COLO668 (cell line): ENCODE measurements around the gene ZNF330.

Experiments
- DNase-seq: peaks from one replicate; lab custom pipeline; 2025; ENCODE audit not compliant: unreplicated experiment; lab: John Stamatoyannopoulos, UW

The ZNF330 gene

GRCh38 chr4:141229408-141230101 is 8.9 kb downstream of the ZNF330 start:
- no peak for DNase-seq

GRCh38 chr4:141233673-141234072 is 13.0 kb downstream of the ZNF330 start:
- DNase-seq: no peak

- no peak for DNase-seq
Observed at GRCh38 chr4:141238186-141238585, 17.5 kb downstream of the ZNF330 start.

GRCh38 chr4:141240259-141240658 is 19.6 kb downstream of the ZNF330 start:
- no peak for DNase-seq

GRCh38 chr4:141240671-141241070 is 20.0 kb downstream of the ZNF330 start:
- DNase-seq: no peak

- no peak for DNase-seq
Observed at GRCh38 chr4:141241986-141242385, 21.3 kb downstream of the ZNF330 start.

DNA sequence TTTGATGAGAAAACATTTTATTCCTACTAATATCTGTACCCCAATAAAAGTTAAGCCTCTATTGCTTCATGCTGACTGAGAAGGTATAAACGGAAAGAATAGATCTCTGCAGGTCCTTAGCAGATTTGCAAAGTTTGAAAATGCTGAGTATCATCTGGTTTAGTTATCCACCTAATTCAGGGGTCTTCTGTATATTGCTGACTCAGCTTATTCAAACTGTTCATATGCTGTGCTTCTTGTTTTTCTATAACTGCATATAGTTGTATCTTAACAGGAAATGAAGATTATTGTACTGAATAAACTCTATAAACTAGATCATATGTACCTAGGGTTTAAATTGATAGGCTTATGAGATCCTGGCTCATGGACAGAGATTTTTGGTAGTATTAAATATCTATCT is 23.7 kb downstream of the ZNF330 start:
- no peak for DNase-seq

- no peak for DNase-seq
Observed at GRCh38 chr4:141246243-141246642, 25.5 kb downstream of the ZNF330 start.

- DNase-seq: no peak
Observed at GRCh38 chr4:141246683-141247429, 26.2 kb downstream of the ZNF330 start.

- no peak for DNase-seq
Observed at GRCh38 chr4:141247430-141247780, 26.7 kb downstream of the ZNF330 start.

- DNase-seq: no peak
Observed at GRCh38 chr4:141248029-141248428, 27.3 kb downstream of the ZNF330 start.

DNA sequence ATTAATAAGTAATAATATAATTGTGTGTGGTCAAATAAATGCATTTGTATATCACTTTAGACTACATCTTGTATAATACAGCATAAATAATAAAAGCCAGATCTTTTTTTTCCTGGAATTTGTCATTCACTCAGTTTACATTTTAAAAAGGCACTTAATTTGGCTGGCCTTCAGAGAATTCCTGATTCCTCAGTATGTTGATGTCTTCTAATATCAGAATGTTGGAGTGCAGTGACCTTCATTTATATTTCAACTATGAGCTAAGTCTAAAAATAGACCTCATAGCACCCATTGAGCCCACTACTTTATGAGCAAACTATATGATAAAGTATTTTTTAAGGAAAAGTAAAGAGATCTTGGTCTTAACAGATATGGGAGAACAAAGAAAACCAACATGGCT is 27.8 kb downstream of the ZNF330 start:
- no peak for DNase-seq

DNA sequence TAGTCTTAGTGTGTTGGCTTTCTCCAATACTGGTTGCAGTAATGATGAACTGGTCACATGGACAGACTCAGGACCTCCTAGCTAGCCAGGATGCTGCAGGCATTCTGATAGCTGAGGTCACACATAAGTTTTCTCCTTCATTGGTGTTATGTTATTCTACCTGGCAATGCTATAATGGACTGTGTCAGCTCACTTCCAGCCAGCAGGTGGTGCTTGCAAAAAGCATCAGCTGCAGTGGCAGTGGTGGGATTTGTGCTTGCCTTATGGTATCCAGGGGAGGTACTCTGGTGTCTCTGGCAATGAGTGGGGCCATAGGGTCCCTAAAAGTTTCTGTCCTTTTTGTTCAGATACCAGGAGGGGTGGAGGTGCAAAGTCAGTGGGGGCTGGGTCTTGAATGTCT is 33.6 kb downstream of the ZNF330 start:
- no peak for DNase-seq

GRCh38 chr4:141255016-141255415 is 34.3 kb downstream of the ZNF330 start:
- no peak for DNase-seq

DNA sequence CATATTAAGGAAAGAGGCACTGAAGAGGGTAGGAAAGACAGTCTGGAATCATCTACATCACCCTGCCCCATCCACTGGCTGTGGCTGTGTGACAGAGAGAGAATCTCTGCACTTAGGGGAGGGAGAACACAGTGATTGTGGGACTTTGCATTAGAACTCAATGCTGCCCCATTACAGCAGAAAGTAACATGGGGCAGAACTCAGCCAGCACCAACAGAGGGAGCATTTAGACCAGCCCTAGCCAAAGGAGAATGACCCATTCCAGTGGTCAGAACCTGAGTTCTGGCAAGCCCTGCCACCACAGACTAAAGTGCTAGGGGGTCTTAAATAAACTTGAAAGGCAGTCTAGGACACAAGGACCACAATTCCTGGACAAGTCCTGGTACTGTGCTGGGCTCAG is 37.9 kb downstream of the ZNF330 start:
- no peak for DNase-seq

GRCh38 chr4:141275834-141276233 is 55.1 kb downstream of the ZNF330 start:
- DNase-seq: peak; percentile 17

DNA sequence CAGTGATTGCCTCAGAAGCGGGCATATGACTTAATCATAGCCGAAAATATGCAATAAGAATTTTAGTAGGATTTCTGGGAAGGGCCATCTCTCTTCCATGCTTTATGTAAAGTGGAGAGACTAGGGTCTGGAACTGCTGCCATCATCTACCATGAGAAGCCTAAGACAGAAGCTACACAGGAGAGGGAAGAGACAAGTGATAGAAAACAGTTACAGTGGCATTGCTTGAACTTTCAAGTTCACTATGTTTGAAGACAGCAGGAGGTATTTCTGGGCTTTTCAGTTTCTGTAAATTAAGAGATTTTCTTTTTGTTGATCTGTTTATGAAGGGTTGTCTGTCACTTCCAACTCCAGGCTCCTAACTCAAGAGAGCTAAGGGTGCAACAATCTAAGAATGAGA is 62.5 kb downstream of the ZNF330 start:
- no peak for DNase-seq

DNA sequence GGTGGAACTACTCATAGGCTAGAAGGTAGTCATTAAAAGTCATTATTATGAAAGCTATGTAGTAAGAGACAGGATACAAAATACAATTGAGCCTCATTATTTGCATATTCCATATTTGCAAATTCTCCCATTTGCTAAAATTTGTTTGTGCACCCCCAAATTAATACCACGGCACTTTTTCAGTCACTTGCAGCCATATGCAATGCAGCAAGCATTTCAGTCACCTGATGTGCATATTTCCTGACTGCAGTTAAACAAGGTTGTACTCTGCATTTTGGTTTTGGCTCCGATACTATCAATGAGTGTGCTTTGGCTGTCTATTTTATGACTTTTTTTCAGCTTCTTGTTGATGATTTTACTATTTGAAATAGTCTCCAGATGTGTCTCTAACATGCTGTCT is 62.9 kb downstream of the ZNF330 start:
- DNase-seq: no peak
